Measurements from ENCODE around the gene SBK2.
A peak's percentile ranks its signal among the peaks of the same experiment; 100 is the strongest.

Gene SBK2

DNA sequence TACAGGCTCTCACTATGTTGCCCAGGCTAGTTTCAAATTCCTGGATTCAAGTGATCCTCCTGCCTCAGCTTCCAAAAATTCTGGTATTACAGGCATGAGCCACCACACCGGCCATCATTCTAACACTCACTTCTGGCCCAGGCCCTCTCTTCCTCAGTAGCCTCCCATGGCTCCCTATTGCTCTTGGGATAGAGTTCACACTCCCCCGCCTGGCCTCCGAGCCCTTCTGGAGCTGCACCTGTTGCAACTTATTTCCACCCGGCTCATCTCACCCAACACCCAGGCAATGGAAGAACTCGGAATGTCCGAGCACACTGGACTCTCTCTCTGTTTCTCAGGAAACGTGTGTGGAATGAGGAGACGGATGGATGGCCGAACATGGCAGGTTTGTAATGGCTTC is 17.4 kb upstream of the SBK2 start:
- no peak for DNase-seq

DNA sequence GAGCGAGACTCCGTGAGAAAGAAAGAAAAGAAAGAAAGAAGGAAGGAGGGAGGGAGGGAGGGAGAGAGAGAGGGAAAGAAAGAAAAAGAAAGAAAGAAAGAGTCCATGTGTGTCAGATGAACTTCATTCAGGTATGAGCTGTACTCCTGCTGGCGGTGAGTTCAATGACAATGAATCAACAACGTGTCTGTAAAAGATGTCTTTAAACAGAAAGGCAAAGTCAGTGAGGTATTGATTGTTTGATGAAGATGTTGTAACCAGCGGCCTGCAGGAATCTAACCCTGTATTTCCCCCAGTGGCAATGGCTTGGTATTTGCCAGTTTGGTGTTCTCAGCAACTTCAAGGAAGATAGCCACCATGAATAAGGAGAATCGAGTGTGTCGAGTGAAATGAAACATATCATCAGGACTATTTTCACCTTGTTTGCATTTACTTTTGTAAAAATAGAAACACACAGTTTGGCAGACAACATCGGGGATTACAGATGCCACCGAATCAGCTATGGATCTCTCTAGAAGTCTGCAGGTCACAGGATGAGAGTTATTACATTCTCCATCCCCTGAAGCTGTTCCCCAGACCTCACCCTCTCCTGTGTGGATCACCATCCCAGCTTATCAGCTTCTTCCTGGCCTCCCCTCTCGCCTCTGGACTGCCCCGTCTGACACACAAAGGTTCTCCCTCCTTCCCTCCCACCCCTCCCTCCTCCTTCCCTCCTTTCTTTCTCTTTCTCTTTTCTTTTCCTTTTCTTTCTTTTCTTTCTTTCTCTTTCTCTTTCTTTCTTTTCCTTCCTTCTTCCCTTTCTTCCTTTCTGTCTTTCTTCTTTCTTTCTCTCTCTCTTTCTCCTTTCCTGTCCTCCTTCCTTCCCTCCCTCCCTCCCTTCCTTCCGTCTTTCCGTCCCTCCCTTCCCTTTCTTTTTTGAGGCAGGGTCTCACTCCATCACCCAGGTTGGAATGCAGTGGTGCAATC is 16.6 kb upstream of the SBK2 start:
- no peak for DNase-seq

DNA sequence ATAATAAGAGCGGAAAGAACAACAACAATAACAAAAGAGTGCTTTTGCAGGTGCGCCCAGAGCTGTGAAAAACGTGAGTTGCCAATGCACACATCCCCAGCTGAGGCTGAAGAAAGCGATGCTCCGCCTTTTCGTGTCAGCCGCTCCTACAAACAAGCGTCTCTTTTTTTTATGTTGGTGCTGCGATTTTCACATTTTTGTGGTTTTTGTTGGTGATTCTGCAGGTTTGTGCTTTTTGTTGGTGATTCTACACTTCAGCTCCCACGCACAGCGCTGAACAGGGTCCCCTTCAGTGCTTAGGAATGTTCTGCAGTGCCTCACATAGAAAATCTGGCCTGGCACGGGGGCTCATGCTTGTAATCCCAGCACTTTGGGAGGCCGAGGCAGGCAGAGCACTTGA is 15.7 kb upstream of the SBK2 start:
- DNase-seq, result no peak

DNA sequence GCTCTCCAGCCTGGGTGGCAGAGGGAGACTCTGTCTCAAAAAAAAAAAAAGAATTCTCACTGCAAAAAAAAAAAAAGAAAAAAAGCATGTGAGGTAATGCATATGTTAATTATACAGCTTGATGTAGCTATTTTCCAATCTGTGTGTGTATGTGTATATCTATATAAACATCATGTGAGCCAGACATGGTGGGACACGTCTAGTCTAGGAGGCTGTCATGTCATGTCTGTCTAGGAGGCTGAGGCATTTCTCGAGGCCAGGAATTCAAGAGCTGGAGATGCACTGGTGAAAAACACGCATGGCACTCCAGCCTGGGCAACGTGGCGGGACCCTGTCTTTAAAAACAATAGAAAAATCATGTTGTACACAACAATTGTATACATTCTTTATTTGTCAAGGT is 15.3 kb upstream of the SBK2 start:
- no peak for DNase-seq

GRCh38 chr19:55550321-55550650 is 13.4 kb upstream of the SBK2 start:
- no peak for DNase-seq

DNA sequence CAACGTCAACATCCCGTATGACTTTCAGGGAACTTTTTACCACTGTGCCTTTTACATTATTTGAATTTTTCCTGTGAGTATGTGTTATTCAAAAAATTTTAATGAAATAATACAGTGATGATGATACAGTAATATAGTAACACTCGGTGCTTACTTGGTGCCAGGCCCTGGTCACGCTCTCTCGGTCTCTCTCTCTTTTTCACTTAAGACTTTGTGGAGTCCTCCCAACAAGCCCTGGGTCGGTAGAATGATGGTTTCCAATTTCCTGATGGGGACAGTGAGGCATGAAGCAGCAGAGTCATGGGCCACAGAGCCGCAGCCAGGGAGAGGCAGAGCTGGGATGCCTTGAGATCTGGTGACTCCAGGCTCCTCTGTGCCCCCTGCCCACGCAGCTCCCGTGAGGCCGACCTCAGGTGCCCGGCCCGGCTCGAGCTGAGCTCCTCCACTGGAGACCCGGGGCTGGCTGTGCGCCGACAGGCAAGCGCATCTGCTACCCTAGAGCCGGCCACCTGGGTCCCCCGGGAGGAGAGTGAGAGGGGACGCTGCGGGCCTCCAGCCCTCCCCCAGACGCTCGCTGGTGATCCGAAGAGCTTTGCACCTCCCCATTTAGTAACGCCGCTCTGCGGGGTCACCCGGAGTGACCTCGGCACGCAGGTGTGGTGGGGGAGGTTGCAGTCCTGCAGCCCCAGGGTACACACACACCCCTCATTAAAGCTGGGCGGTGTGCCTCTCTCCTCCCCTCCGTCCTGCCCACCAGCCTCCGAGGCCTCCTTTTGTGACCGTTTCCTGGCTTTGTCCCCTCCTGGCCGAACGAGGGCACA is 12.8 kb upstream of the SBK2 start:
- DNase-seq, result peak; percentile 57

GRCh38 chr19:55546822-55547614 is 10.1 kb upstream of the SBK2 start:
- no peak for DNase-seq

DNA sequence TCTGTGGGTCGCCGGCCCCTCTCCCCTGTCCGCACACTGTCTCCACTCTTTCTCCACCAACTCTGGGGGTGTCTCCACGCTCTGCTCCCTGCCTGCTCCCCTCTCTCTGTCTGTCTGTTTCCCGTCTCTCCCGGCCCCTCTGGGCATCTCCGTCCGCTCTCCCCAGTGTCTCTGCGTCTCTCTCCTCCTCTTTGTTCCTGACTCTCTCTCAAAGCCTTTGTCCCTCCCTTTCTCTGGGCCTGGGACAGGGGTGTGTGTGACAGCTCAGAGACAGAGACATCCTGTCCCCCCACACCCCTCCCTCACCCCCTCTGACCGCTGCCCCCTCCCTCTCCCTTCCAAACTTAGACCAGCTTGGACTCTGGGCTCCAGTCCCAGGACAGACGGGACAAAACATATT is 9.1 kb upstream of the SBK2 start:
- DNase-seq, result no peak

- DNase-seq, result no peak
Measured at GRCh38 chr19:55545443-55545842, 8.5 kb upstream of the SBK2 start, which contains the start of gene SBK3. TSS of gene SBK3 (minus strand) at chr19:55545543. CDS start at chr19:55545543, 0 bp downstream.

DNA sequence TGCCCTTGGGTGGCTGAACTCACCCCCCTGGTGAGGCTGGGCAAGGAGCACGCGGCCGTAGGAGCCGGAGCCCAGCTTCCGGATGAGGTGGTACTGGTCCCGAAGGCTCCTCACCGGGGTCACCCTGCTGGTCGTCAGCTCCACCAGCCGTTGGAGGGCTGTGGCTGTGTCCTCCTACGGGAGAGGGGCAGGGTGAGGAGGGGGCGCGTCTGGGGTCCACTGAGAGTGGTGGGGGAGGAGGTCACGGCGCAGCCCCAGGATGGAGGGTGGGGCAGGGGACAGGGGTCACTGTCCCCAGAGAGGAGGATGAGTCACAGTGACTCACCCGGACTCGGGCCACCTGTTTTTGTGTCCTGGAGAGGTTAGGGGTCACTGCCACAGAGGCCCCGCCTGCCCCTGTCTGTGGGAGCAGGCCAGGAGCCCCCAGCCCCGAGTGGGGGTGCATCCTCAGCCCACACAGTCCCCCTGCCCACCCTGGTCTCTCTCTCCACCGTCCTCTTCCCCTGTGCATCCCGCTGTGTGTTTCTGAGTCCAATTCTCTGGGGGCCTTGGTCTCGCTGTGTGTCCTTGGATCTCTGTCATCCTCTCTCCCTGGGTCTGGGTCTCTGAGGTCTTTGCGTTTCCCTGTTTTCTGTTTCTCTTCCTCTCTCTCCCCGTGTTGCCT is 8.0 kb upstream of the SBK2 start:
- no peak for DNase-seq

DNA sequence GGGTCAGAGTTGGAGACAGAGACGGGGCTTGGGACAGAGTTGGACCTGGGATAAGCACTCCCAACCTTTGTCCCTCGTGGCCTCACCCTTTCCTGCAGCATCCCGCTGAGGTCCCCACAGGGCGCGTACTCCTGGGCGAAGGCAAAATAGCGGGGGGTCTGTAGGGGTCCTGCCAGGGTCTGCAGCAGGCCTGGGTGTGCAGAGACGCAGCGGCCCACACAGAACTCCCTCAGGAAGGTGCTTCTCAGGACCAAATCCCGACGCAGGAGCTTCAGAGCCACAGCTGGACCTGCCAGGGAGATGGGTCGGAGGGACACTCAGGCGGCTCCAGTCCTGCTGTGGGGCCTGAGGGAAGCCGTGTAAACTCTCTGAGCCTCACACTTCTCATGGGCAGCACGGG is 7.1 kb upstream of the SBK2 start:
- DNase-seq, result no peak

DNA sequence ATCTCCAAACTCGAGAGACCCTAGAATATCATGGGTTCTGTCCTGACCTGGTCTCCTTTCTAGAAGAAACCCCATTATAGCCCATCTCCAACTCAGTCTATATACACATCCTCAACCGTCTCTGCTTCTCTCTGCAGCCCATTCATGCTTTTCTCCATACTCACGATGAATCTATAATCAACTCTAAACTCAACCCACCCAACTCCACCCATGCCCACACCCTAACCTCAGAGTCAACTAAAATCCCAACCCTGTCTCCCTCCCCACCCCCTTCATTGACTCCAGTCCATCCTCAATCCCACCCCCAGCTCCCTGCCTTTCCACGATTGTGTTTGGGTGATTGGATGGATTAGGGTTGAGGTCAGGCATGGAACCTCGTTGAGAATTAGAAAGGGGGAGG is 6.6 kb upstream of the SBK2 start:
- DNase-seq, result no peak

GRCh38 chr19:55542292-55542855 is 5.4 kb upstream of the SBK2 start:
- DNase-seq, result no peak

DNA sequence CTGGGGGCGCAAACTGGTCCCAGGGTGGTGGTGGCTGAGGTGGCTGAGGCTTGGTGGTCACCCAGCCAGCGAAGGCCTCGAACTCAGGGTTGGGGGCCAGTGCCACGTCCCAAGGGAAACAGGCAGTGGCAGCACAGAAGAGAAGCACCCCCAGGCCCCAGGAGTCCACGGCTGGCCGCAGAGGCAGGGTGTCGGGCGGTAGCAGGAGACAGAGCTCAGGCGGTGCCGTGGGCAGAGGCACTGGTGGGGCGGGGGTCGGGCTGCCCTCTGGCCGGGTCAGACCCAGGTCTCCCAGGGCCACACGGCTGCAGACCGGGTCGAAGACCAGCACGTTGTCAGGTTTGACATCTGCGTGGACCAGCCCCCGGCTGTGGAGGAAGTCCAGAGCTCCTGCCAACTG is 4.2 kb upstream of the SBK2 start:
- no peak for DNase-seq

- DNase-seq, result no peak
Measured at GRCh38 chr19:55540619-55541018, 3.7 kb upstream of the SBK2 start.

GRCh38 chr19:55539090-55539984 is 2.4 kb upstream of the SBK2 start:
- no peak for DNase-seq

GRCh38 chr19:55538132-55538531 is 1.2 kb upstream of the SBK2 start:
- no peak for DNase-seq

DNA sequence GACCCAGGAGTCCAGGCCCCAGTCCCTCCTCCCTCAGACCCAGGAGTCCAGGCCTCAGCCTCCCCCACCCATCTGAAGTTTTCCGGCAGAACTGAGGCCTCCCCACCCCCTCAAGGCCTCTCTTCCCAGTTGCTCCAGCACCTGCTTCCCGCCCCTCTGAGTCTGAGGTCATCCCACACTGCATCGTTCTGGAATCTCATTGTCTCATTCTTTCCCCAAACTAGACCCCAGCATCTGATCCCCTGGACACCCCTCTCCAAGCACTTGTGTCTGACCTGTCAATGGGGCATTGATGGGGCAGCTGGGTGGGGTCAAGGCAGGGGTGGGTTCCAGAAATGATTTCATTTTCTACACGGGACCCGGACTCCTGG is 793 bp upstream of the SBK2 start:
- DNase-seq, result no peak

DNA sequence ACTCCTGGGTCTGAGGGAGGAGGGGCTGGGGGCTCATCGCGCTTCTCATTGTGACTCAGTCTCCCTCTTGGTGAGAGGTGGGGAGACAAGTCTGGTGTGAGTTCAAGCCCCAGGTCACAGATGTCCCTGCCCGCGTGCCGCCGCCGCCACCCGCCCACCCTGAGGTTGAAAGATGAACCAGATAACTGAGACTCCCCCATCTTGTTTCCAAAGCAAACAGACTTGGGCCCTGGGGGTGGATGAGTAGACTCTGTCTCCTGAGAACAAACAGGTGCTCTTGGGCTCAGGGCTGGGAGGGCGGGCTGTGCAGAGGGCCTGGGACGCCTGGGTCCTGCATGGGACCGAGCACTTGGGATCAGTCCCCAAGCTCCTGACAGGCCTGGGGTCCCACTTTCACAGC is 567 bp downstream of the SBK2 start:
- no peak for DNase-seq

GRCh38 chr19:55535965-55536350 is 975 bp downstream of the SBK2 start:
- DNase-seq, result no peak
